OCI-LY1 (cell line): ENCODE measurements around the gene THSD1.

Experiments used
- H2AFZ ChIP-seq: fragments of 200-600 bp; sonication (generic), shearing (Covaris generic); 2 replicates; pipeline ENCODE4 v1.6.0; 2014; ENCODE audit warnings: antibody characterized with exemption, mild to moderate bottlenecking, low read length
- H3F3A ChIP-seq: fragments of 200-600 bp; sonication (generic), shearing (Covaris generic); 2 replicates; pipeline ENCODE4 v1.6.0; 2014; ENCODE audit warnings: mild to moderate bottlenecking, antibody characterized with exemption, low read length, moderate library complexity; ENCODE audit not compliant: insufficient read depth
- H3K27ac ChIP-seq: fragments of 200-600 bp; sonication (generic); 2 replicates; pipeline ENCODE4 v1.5.1; 2014; ENCODE audit warnings: low read length, mixed run types, mild to moderate bottlenecking, low read depth; ENCODE audit not compliant: poor library complexity, severe bottlenecking
- H3K27me3 ChIP-seq: fragments of 200-600 bp; sonication (generic); 2 replicates; pipeline ENCODE4 v1.6.0; 2014; ENCODE audit warnings: antibody characterized with exemption, mild to moderate bottlenecking, low read length, moderate library complexity; ENCODE audit not compliant: insufficient read depth
- H3K36me3 ChIP-seq: fragments of 200-600 bp; sonication (generic); 2 replicates; pipeline ENCODE4 v1.6.1; 2014; ENCODE audit warnings: mild to moderate bottlenecking, antibody characterized with exemption, low read length, moderate library complexity, mixed read lengths; ENCODE audit not compliant: insufficient read depth
- H3K4me1 ChIP-seq: fragments of 200-600 bp; sonication (generic); 2 replicates; pipeline ENCODE4 v1.5.1; 2014; ENCODE audit warnings: mild to moderate bottlenecking, low read length, moderate library complexity; ENCODE audit not compliant: insufficient read depth, severe bottlenecking
- H3K4me2 ChIP-seq: fragments of 200-600 bp; sonication (generic), shearing (Covaris generic); 2 replicates; pipeline ENCODE4 v1.6.1; 2014; ENCODE audit warnings: low read length
- H3K4me3 ChIP-seq: fragments of 200-600 bp; sonication (generic); 2 replicates; pipeline ENCODE4 v1.5.1; 2014; ENCODE audit warnings: low read length, low read depth, mild to moderate bottlenecking, mixed read lengths; ENCODE audit not compliant: poor library complexity, severe bottlenecking
- H3K79me2 ChIP-seq: fragments of 200-600 bp; shearing (Covaris generic); 2 replicates; pipeline ENCODE4 v1.6.1; 2016; ENCODE audit warnings: mixed run types, low read length, mixed read lengths; ENCODE audit not compliant: insufficient read depth
- H3K9ac ChIP-seq: fragments of 200-600 bp; sonication (generic), shearing (Covaris generic); 2 replicates; pipeline ENCODE4 v1.6.1; 2014; ENCODE audit warnings: mild to moderate bottlenecking, low read length, mixed read lengths
- H3K9me2 ChIP-seq: fragments of 200-600 bp; sonication (generic), shearing (Covaris generic); 2 replicates; pipeline ENCODE4 v1.6.1; 2014; ENCODE audit warnings: low read depth, mild to moderate bottlenecking, low read length, mixed read lengths
- H3K9me3 ChIP-seq: fragments of 200-600 bp; shearing (Covaris generic); 2 replicates; pipeline ENCODE4 v1.6.1; 2014; ENCODE audit warnings: low read length, mixed read lengths
- H4K20me1 ChIP-seq: fragments of 200-600 bp; sonication (generic), shearing (Covaris generic); 2 replicates; pipeline ENCODE4 v1.6.0; 2016; ENCODE audit warnings: mild to moderate bottlenecking, low read length; ENCODE audit not compliant: insufficient read depth
- EZH2 ChIP-seq: fragments of 200-600 bp; sonication (generic), shearing (Covaris generic); IDR thresholded peaks from 2 replicates; pipeline ENCODE4 v1.8.0; 2017; ENCODE audit warnings: borderline replicate concordance, mixed run types, mild to moderate bottlenecking, antibody characterized with exemption, low read length, moderate library complexity, mixed read lengths
- TF ChIP-seq, protein P1 (sequence below): fragments of 200-600 bp; sonication (generic), shearing (Covaris generic); IDR thresholded peaks from 2 replicates; pipeline ENCODE4 v1.5.1; 2017; ENCODE audit warnings: mild to moderate bottlenecking, antibody characterized with exemption, low read length, moderate library complexity, mixed read lengths

The THSD1 gene

GRCh38 chr13:52393572-52394357, 12.2 kb downstream of the THSD1 start:
- H3K36me3 ChIP-seq = no peaks in the 10 kb centered on the region

DNA sequence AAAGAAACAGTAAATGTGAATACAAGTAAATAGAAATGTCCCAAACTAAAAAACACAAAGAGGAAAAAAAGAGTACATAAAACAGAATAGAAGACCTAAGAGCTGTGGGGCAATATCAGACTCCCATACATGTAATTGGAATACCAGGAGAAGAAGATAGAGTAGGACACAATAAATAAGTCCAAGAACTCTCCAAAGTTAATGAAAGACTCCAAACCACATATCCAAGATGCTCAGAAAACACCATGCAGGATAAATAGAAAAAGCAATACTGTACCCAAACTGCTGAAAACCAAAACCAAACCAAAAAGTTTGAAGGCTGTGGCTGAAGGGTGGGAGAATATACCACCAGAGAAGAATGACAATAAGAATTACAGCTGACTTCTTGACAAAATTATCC, 18.3 kb downstream of the THSD1 start:
- Histone ChIP-seq H2AFZ (no peak overlapping the region), H3F3A (no peaks in the 10 kb centered on the region), H3K27me3 (no peaks in the 10 kb centered on the region), H3K36me3 (no peaks in the 10 kb centered on the region), H3K9ac (no peak overlapping the region), H3K27ac (no peak overlapping the region), H3K4me1 (no peaks in the 10 kb centered on the region), H3K4me2 (no peak overlapping the region), H4K20me1 (no peaks in the 10 kb centered on the region), H3K9me3 (no peaks in the 10 kb centered on the region), H3K4me3 (no peak overlapping the region), H3K79me2 (no peaks in the 10 kb centered on the region), H3K9me2 (no peaks in the 10 kb centered on the region)
- TF ChIP-seq EZH2 = no peak
- TF ChIP-seq, protein P1, sequence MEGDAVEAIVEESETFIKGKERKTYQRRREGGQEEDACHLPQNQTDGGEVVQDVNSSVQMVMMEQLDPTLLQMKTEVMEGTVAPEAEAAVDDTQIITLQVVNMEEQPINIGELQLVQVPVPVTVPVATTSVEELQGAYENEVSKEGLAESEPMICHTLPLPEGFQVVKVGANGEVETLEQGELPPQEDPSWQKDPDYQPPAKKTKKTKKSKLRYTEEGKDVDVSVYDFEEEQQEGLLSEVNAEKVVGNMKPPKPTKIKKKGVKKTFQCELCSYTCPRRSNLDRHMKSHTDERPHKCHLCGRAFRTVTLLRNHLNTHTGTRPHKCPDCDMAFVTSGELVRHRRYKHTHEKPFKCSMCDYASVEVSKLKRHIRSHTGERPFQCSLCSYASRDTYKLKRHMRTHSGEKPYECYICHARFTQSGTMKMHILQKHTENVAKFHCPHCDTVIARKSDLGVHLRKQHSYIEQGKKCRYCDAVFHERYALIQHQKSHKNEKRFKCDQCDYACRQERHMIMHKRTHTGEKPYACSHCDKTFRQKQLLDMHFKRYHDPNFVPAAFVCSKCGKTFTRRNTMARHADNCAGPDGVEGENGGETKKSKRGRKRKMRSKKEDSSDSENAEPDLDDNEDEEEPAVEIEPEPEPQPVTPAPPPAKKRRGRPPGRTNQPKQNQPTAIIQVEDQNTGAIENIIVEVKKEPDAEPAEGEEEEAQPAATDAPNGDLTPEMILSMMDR = no peak

More at GRCh38 chr13:52393572-52394357, 12.2 kb downstream of the THSD1 start:
- Histone ChIP-seq H3K9ac (no peak overlapping the region), H3K4me3 (no peak overlapping the region), H3K27ac (no peak overlapping the region), H3K9me3 (no peaks in the 10 kb centered on the region), H3K4me1 (no peaks in the 10 kb centered on the region), H3K9me2 (no peaks in the 10 kb centered on the region), H3K4me2 (no peak overlapping the region), H3K79me2 (no peaks in the 10 kb centered on the region), H3K27me3 (no peaks in the 10 kb centered on the region), H2AFZ (no peak overlapping the region), H4K20me1 (no peaks in the 10 kb centered on the region), H3F3A (no peaks in the 10 kb centered on the region)
- no peak for TF ChIP-seq EZH2
- TF ChIP-seq, protein P1 = no peak

DNA sequence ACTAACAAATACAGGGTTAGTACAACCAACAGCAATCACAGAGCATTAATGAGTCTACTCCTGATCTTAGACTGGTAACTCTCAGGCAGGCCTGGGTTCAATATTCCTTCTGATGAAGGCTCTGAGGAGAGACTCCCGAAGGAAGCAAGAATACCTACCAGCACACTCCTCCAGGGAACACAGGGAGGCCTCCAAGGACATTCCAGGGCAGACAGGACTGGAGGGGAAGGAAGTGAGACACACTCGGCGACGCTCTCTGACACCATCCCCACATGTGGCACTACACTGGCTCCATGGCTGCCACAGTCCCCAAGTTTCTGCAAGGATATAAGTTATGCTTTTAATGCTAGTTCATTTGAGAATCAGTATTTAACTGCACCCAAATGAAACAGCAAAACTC, 20.1 kb downstream of the THSD1 start:
- H2AFZ ChIP-seq = no peak overlapping the region
- H3K27me3 ChIP-seq = no peaks in the 10 kb centered on the region
- no peak overlapping the region for H3K4me3 ChIP-seq
- no peaks in the 10 kb centered on the region for H3K36me3 ChIP-seq
- TF ChIP-seq EZH2 = no peak
- TF ChIP-seq, protein P1 = no peak
- H3F3A ChIP-seq = no peaks in the 10 kb centered on the region
- H3K79me2 ChIP-seq = no peaks in the 10 kb centered on the region
- H3K4me1 ChIP-seq = no peaks in the 10 kb centered on the region
- H4K20me1 ChIP-seq = no peaks in the 10 kb centered on the region
- no peaks in the 10 kb centered on the region for H3K9me2 ChIP-seq
- no peak overlapping the region for H3K9ac ChIP-seq
- no peak overlapping the region for H3K4me2 ChIP-seq
- no peaks in the 10 kb centered on the region for H3K9me3 ChIP-seq
- H3K27ac ChIP-seq = no peak overlapping the region
